HCT116 (cell line): ENCODE measurements around the gene RALB. TPM values are rescaled to one million over a fixed set of nuclear protein-coding genes. Genes with fewer than 3 reads are reported as not detected.

ENCODE experiments used
- ATAC-seq: fragments of 200-7000 bp; cut with Tn5 transposase; 2 replicates; pipeline ENCODE4 v1.9.1; 2020; ENCODE audit warnings: mild to moderate bottlenecking, moderate library complexity
- BruUV-seq: library from RNA; stranded (reverse); fragments of 400-500 nt; replicated peaks from 2 replicates; lab custom pipeline; 2021; lab: Mats Ljungman, UMichigan
- CTCF ChIA-PET: fragments of 300-600 bp; sonication (Branson Sonifier 250); formaldehyde crosslinking; loops from one replicate; lab custom pipeline; 2021; ENCODE audit warnings: antibody characterized with exemption; lab: Charles Lee
- POLR2A ChIA-PET: fragments of 300-600, 350-600 bp; sonication (Branson Sonifier 250); formaldehyde crosslinking; loops from one replicate; lab custom pipeline; 2021; ENCODE audit warnings: antibody characterized with exemption; lab: Charles Lee
- RAD21 ChIA-PET, 2 experiments: fragments of 300-600 bp; sonication (Branson Sonifier 250); formaldehyde crosslinking; loops; one replicate each; lab custom pipeline; 2023; ENCODE audit warnings: low total read pairs in 2 of 2; ENCODE audit not compliant: uncharacterized antibody in 2 of 2, unreplicated experiment in 2 of 2, low non-redundant PET in 1 of 2; lab: Charles Lee
- DNase-seq: peaks from one replicate; pipeline ENCODE4 v3.0.0-alpha.2; 2010; ENCODE audit warnings: low read depth, low spot score
- H2AFZ ChIP-seq: fragments of 200-600 bp; shearing (Covaris generic), sonication (generic); 2 replicates; pipeline ENCODE4 v1.6.1; 2017; ENCODE audit warnings: low read depth, mixed run types, mixed read lengths, antibody characterized with exemption, low read length; ENCODE audit not compliant: poor library complexity, severe bottlenecking
- H3K27ac ChIP-seq: 2 replicates; pipeline ENCODE4 v1.5.1; 2012; ENCODE audit warnings: low read depth, low read length
- H3K27me3 ChIP-seq: fragments of 200-600 bp; sonication (generic); 2 replicates; pipeline ENCODE4 v1.6.1; 2016; ENCODE audit warnings: mixed run types, low read length, mixed read lengths; ENCODE audit not compliant: insufficient read depth
- H3K36me3 ChIP-seq, 2 experiments: fragments of 200-500 bp in 1 of 2; fragments of 200-600 bp in 1 of 2; sonication (Bioruptor generic) in 1 of 2; sonication (generic) in 1 of 2; 2 replicates each; pipeline versions ENCODE4 v1.5.1 to v1.6.1; 2014 to 2016; ENCODE audit warnings: low read length in 2 of 2, inconsistent platforms in 1 of 2, mixed read lengths in 1 of 2, mixed run types in 1 of 2; ENCODE audit not compliant: insufficient read depth in 2 of 2, control insufficient read depth in 1 of 2
- H3K4me1 ChIP-seq, 2 experiments: fragments of 200-600 bp in 1 of 2; sonication (generic) in 1 of 2; 2 replicates each; pipeline versions ENCODE4 v1.5.1 to v1.6.1; 2012 to 2017; ENCODE audit warnings: low read length in 2 of 2, inconsistent platforms in 1 of 2, mild to moderate bottlenecking in 1 of 2, mixed read lengths in 1 of 2, mixed run types in 1 of 2, moderate library complexity in 1 of 2; ENCODE audit not compliant: insufficient read depth in 2 of 2, control insufficient read depth in 1 of 2
- H3K4me2 ChIP-seq: fragments of 200-600 bp; sonication (generic); 2 replicates; pipeline ENCODE4 v1.6.1; 2017; ENCODE audit warnings: mixed run types, low read length, mixed read lengths
- H3K4me3 ChIP-seq, 2 experiments: fragments of 200-600 bp in 1 of 2; sonication (generic) in 1 of 2; replicated peaks in 1 of 2; 2 replicates each; pipeline ENCODE4 v1.5.1; 2011 to 2016; ENCODE audit warnings: low read length in 2 of 2, control low read depth in 1 of 2, low read depth in 1 of 2, mild to moderate bottlenecking in 1 of 2, mixed read lengths in 1 of 2, mixed run types in 1 of 2
- H3K79me2 ChIP-seq: fragments of 200-600 bp; sonication (generic); 2 replicates; pipeline ENCODE4 v1.6.1; 2017; ENCODE audit warnings: mild to moderate bottlenecking, mixed run types, low read length, moderate library complexity, mixed read lengths; ENCODE audit not compliant: insufficient read depth
- H3K9ac ChIP-seq: fragments of 200-600 bp; sonication (generic); 2 replicates; pipeline ENCODE4 v1.6.1; 2016; ENCODE audit warnings: low read length, mixed read lengths
- H3K9me2 ChIP-seq: fragments of 200-600 bp; sonication (generic), shearing (Covaris generic); 2 replicates; pipeline ENCODE4 v1.6.1; 2017; ENCODE audit warnings: mixed run types, mild to moderate bottlenecking, moderate library complexity; ENCODE audit not compliant: insufficient read depth
- H3K9me3 ChIP-seq, 2 experiments: fragments of 200-500 bp in 1 of 2; fragments of 200-600 bp in 1 of 2; sonication (Bioruptor generic) in 1 of 2; sonication (generic) in 1 of 2; 2 replicates each; pipeline ENCODE4 v1.6.1; 2014 to 2017; ENCODE audit warnings: low read length in 2 of 2, mixed read lengths in 2 of 2, inconsistent platforms in 1 of 2, low read depth in 1 of 2, mild to moderate bottlenecking in 1 of 2, mixed run types in 1 of 2, moderate library complexity in 1 of 2; ENCODE audit not compliant: control insufficient read depth in 1 of 2, insufficient read depth in 1 of 2
- H4K20me1 ChIP-seq: fragments of 200-600 bp; sonication (generic), shearing (Covaris generic); 2 replicates; pipeline ENCODE4 v1.6.1; 2017; ENCODE audit warnings: mixed run types, mild to moderate bottlenecking, moderate library complexity; ENCODE audit not compliant: insufficient read depth
- FOSL1 ChIP-seq: IDR thresholded peaks from 2 replicates; pipeline ENCODE4 v1.6.1; 2012; ENCODE audit warnings: low read depth
- JUND ChIP-seq: IDR thresholded peaks from 2 replicates; pipeline ENCODE4 v1.6.1; 2012
- MAX ChIP-seq: IDR thresholded peaks from 2 replicates; pipeline ENCODE4 v1.6.1; 2012
- POLR2A ChIP-seq: IDR thresholded peaks from 2 replicates; pipeline ENCODE4 v1.7.0; 2011; ENCODE audit warnings: borderline replicate concordance; ENCODE audit not compliant: insufficient read depth, insufficient read length; ENCODE audit errors: extremely low read depth
- RAD21 ChIP-seq: IDR thresholded peaks from 2 replicates; pipeline ENCODE4 v1.6.1; 2012; ENCODE audit warnings: low read depth, mild to moderate bottlenecking
- SIN3A ChIP-seq: IDR thresholded peaks from 2 replicates; pipeline ENCODE4 v1.6.1; 2012; ENCODE audit warnings: low read depth
- SP1 ChIP-seq: IDR thresholded peaks from 2 replicates; pipeline ENCODE4 v1.6.1; 2012; ENCODE audit warnings: low read depth
- SRF ChIP-seq: IDR thresholded peaks from 2 replicates; pipeline ENCODE4 v1.6.1; 2012; ENCODE audit warnings: low read depth
- TCF7L2 ChIP-seq: IDR thresholded peaks from 2 replicates; pipeline ENCODE4 v1.7.0; 2011; ENCODE audit warnings: borderline replicate concordance, inconsistent platforms; ENCODE audit not compliant: insufficient read depth, insufficient read length; ENCODE audit errors: extremely low read depth
- intact Hi-C: fragments of 100-400 bp; cut with micrococcal nuclease; formaldehyde crosslinking; loops from 2 replicates; pipeline ENCODE4 v1.10.0; 2022
- total RNA-seq: library from RNA; stranded (reverse); gene quantifications from one replicate; pipeline ENCODE4 v1.2.1, GENCODE V29; 2021; ENCODE audit not compliant: unreplicated experiment

Gene RALB
- total RNA-seq, 1 experiment from 2014 or later = 42.8 TPM

DNA sequence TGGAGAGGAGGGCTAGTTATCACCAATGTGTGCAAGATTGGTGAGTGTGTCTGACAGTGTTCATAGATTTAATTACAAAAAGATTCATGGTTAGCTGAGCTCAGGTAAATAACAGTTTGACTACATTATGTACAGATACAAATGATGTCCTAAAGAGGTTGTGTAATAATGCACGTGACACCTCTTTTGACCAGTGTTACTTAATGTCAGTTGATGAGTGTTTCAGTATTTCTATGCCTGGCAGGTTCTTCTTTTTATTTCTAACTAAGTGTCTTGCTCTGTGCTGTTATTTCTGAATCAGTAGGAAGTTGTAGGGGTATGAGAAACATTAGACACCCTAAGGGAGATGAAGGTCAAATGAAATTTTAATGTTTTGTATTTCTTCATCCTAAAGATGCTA is 85.4 kb downstream of the RALB start:
- no peak for ATAC-seq
- no peaks in the 10 kb centered on the region for H3K9me3 ChIP-seq
- no peaks in the 10 kb centered on the region for H3K9me2 ChIP-seq
- ChIA-PET RAD21 (no interaction called here), POLR2A (no interaction called here), CTCF (no interaction called here)
- H4K20me1 ChIP-seq = no peaks in the 10 kb centered on the region
- H3K4me2 ChIP-seq = no peak overlapping the region
- H3K27ac ChIP-seq = no peak overlapping the region
- no peaks in the 10 kb centered on the region for H3K79me2 ChIP-seq
- no peak overlapping the region for H3K9ac ChIP-seq
- no peak overlapping the region for H2AFZ ChIP-seq
- no TSS peak for BruUV-seq
- TF ChIP-seq RAD21 (no peak), SRF (no peak)
- TF ChIP-seq, all 23 proteins: peak for 0
- peaks cover 0 to 3% of the 10 kb centered on the region in 2 experiments; a peak in 2 of 4 replicates for H3K4me1 ChIP-seq
- no peak for DNase-seq
- H3K36me3 ChIP-seq = no peaks in the 10 kb centered on the region
- no peak overlapping the region for H3K4me3 ChIP-seq
- intact Hi-C loops = no loop called here
- no peaks in the 10 kb centered on the region for H3K27me3 ChIP-seq

DNA sequence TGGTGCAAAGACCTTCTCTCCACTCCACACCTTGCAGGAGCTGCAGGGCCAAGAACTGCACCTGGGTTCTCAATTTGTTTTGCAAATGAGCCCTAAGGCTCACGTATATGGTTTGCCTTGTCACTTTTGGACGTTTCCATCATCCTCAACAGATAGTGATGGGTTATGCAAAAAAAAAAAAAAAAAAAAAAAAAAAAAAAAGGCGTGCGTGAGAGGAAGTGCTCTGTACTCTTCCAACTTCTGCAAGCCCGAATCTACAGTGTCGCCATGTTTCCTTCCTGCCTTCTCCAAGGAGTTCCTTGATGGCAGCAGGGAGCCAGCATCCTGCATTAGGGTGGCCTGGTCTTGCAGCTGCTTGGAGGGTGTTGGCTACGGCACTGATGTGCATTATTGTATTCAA is 89.3 kb downstream of the RALB start:
- RAD21 ChIA-PET = no interaction called here
- Histone ChIP-seq H3K9me2 (no peaks in the 10 kb centered on the region), H3K4me1 (peaks cover 0 to 23% of the 10 kb centered on the region in 2 experiments; a peak in 2 of 4 replicates), H3K4me2 (no peak overlapping the region), H2AFZ (no peak overlapping the region)
- no peak for DNase-seq
- CTCF ChIA-PET = interaction anchor here (3.5 kb wide), 1 partner anchor 335 kb away, joined by 32 read pairs; no protein-coding TSS in a partner anchor
- TF ChIP-seq POLR2A (no peak), FOSL1 (no peak), JUND (no peak), TCF7L2 (no peak), MAX (no peak), SRF (no peak), SIN3A (no peak), SP1 (no peak)
- TF ChIP-seq, all 23 proteins: peak for 0
- Histone ChIP-seq H3K27ac (no peak overlapping the region), H3K9me3 (no peaks in the 10 kb centered on the region), H3K4me3 (no peak overlapping the region), H3K36me3 (no peaks in the 10 kb centered on the region), H3K79me2 (no peaks in the 10 kb centered on the region), H4K20me1 (no peaks in the 10 kb centered on the region), H3K27me3 (no peaks in the 10 kb centered on the region), H3K9ac (no peak overlapping the region)
- intact Hi-C loops = loop anchor here (10.0 kb wide), 2 partner anchors 93 to 183 kb away; no protein-coding TSS in a partner anchor
- no TSS peak for BruUV-seq
- POLR2A ChIA-PET = interaction anchor here (0.6 kb wide), 1 partner anchor 211 kb away, joined by 3 read pairs; no protein-coding TSS in a partner anchor
- ATAC-seq = no peak
